OCI-LY1 (cell line): ENCODE measurements around the gene ENG.

ENCODE experiments used
- EZH2 ChIP-seq: fragments of 200-600 bp; sonication (generic), shearing (Covaris generic); IDR thresholded peaks from 2 replicates; pipeline ENCODE4 v1.8.0; 2017; ENCODE audit warnings: borderline replicate concordance, mixed run types, mild to moderate bottlenecking, antibody characterized with exemption, low read length, moderate library complexity, mixed read lengths
- TF ChIP-seq, protein P1 (sequence below): fragments of 200-600 bp; sonication (generic), shearing (Covaris generic); IDR thresholded peaks from 2 replicates; pipeline ENCODE4 v1.5.1; 2017; ENCODE audit warnings: mild to moderate bottlenecking, antibody characterized with exemption, low read length, moderate library complexity, mixed read lengths

DNA sequence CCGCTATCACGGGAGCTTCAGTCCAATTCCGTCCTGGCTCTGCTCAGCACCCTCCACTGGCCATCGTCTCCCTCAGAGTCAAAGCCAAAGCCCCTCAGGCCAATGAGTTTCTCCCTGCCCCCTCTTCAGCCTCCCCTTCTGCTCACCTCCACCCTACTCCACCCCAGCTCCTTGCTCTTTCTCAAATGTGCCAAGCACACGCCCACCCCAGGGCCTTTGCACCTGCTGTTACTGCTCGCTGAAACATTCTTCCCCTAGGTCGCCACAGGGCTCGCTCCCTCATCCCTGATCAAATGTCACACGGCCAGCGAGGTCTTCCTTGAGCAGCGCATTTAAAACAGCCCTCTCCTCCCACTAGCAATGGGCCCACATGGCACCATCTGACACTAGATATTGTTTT, 6.3 kb upstream of the ENG start:
- TF ChIP-seq, protein P1, sequence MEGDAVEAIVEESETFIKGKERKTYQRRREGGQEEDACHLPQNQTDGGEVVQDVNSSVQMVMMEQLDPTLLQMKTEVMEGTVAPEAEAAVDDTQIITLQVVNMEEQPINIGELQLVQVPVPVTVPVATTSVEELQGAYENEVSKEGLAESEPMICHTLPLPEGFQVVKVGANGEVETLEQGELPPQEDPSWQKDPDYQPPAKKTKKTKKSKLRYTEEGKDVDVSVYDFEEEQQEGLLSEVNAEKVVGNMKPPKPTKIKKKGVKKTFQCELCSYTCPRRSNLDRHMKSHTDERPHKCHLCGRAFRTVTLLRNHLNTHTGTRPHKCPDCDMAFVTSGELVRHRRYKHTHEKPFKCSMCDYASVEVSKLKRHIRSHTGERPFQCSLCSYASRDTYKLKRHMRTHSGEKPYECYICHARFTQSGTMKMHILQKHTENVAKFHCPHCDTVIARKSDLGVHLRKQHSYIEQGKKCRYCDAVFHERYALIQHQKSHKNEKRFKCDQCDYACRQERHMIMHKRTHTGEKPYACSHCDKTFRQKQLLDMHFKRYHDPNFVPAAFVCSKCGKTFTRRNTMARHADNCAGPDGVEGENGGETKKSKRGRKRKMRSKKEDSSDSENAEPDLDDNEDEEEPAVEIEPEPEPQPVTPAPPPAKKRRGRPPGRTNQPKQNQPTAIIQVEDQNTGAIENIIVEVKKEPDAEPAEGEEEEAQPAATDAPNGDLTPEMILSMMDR = no peak
- TF ChIP-seq EZH2 = no peak
